ENCODE results near the gene TMEM179.

DNA sequence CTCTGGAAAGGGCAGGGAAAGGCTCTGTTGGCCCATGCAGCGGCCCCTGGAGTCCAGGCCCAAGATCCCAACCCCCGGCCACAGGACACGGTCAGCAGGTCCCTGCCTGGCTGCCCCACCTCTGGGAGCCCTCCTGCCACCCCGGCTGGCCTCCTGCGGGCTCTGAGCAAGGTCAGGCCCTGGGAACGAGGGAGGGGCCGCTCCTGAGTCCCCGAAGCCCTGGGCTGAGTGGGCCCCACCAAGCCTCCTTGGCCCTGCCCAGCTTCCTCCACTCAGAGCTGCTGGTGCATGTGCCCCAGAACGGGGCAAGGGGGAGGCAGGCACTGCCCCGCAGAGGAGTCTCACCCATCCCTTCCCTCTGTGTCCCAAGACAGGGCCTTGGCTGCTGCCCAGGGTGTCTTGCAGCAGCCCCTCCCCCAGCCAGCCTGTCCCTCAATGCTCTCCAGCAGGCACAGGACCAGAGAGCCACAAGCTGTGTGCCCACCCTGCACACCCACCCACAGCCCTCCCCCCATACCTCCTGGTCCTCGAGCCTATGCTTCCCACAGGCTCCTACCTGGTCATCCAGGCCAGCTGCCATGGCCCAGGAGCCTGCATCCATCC lies 32.4 kb downstream of the TMEM179 start:
- TF ChIP-seq POLR2A (IDR thresholded peaks at IDR 0.05): no peak
- TF ChIP-seq, protein P1, sequence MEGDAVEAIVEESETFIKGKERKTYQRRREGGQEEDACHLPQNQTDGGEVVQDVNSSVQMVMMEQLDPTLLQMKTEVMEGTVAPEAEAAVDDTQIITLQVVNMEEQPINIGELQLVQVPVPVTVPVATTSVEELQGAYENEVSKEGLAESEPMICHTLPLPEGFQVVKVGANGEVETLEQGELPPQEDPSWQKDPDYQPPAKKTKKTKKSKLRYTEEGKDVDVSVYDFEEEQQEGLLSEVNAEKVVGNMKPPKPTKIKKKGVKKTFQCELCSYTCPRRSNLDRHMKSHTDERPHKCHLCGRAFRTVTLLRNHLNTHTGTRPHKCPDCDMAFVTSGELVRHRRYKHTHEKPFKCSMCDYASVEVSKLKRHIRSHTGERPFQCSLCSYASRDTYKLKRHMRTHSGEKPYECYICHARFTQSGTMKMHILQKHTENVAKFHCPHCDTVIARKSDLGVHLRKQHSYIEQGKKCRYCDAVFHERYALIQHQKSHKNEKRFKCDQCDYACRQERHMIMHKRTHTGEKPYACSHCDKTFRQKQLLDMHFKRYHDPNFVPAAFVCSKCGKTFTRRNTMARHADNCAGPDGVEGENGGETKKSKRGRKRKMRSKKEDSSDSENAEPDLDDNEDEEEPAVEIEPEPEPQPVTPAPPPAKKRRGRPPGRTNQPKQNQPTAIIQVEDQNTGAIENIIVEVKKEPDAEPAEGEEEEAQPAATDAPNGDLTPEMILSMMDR (IDR thresholded peaks at IDR 0.05): no peak

Data from uterus (tissue), 2 donors.